ENCODE data around the gene ATP8A2.

Gene ATP8A2

GRCh38 chr13:25689539-25689938 lies 317.8 kb downstream of the ATP8A2 start:
- no peaks in the 10 kb centered on the region for H3K27me3 ChIP-seq
- no peak overlapping the region for H3K4me3 ChIP-seq (ENCODE audit: low read depth in 1 of 2, low read length in 1 of 2)
- TF ChIP-seq CTCF (IDR thresholded peaks at IDR 0.05) = no peak
- H3K36me3 ChIP-seq = no peaks in the 10 kb centered on the region
- no peaks in the 10 kb centered on the region for H3K9me3 ChIP-seq
- H3K27ac ChIP-seq = no peak overlapping the region
- H3K4me1 ChIP-seq (ENCODE audit: control insufficient read depth in 1 of 2, insufficient read depth in 1 of 2, low read depth in 1 of 2, low read length in 1 of 2) = no peaks in the 10 kb centered on the region

- H3K36me3 ChIP-seq = no peaks in the 10 kb centered on the region
- H3K27ac ChIP-seq = no peak overlapping the region
- no peaks in the 10 kb centered on the region for H3K9me3 ChIP-seq
- H3K4me1 ChIP-seq (ENCODE audit: control insufficient read depth in 1 of 2, insufficient read depth in 1 of 2, low read depth in 1 of 2, low read length in 1 of 2) = no peaks in the 10 kb centered on the region
- no peaks in the 10 kb centered on the region for H3K27me3 ChIP-seq
- no peak overlapping the region for H3K4me3 ChIP-seq (ENCODE audit: low read depth in 1 of 2, low read length in 1 of 2)
- TF ChIP-seq CTCF (IDR thresholded peaks at IDR 0.05) = no peak
Observed at GRCh38 chr13:25690582-25690981, 318.8 kb downstream of the ATP8A2 start.

GRCh38 chr13:25691654-25692053 lies 319.9 kb downstream of the ATP8A2 start:
- Histone ChIP-seq H3K4me1 (ENCODE audit: control insufficient read depth in 1 of 2, insufficient read depth in 1 of 2, low read depth in 1 of 2, low read length in 1 of 2) (no peaks in the 10 kb centered on the region), H3K36me3 (no peaks in the 10 kb centered on the region), H3K4me3 (ENCODE audit: low read depth in 1 of 2, low read length in 1 of 2) (no peak overlapping the region), H3K27ac (no peak overlapping the region), H3K9me3 (no peaks in the 10 kb centered on the region), H3K27me3 (no peaks in the 10 kb centered on the region)
- TF ChIP-seq CTCF (IDR thresholded peaks at IDR 0.05) = no peak

- TF ChIP-seq CTCF (IDR thresholded peaks at IDR 0.05) = no peak
Observed at GRCh38 chr13:25692099-25692498, 320.3 kb downstream of the ATP8A2 start.

GRCh38 chr13:25699056-25699455 lies 327.3 kb downstream of the ATP8A2 start:
- H3K36me3 ChIP-seq = no peaks in the 10 kb centered on the region
- H3K27ac ChIP-seq = no peak overlapping the region
- TF ChIP-seq CTCF (IDR thresholded peaks at IDR 0.05) = no peak
- no peaks in the 10 kb centered on the region for H3K4me1 ChIP-seq (ENCODE audit: control insufficient read depth in 1 of 2, insufficient read depth in 1 of 2, low read depth in 1 of 2, low read length in 1 of 2)
- H3K4me3 ChIP-seq (ENCODE audit: low read depth in 1 of 2, low read length in 1 of 2) = no peak overlapping the region
- H3K27me3 ChIP-seq = no peaks in the 10 kb centered on the region
- no peaks in the 10 kb centered on the region for H3K9me3 ChIP-seq

More at GRCh38 chr13:25692099-25692498, 320.3 kb downstream of the ATP8A2 start:
- Histone ChIP-seq H3K27me3 (no peaks in the 10 kb centered on the region), H3K27ac (no peak overlapping the region), H3K4me1 (ENCODE audit: control insufficient read depth in 1 of 2, insufficient read depth in 1 of 2, low read depth in 1 of 2, low read length in 1 of 2) (no peaks in the 10 kb centered on the region), H3K36me3 (no peaks in the 10 kb centered on the region), H3K4me3 (ENCODE audit: low read depth in 1 of 2, low read length in 1 of 2) (no peak overlapping the region), H3K9me3 (no peaks in the 10 kb centered on the region)

GRCh38 chr13:25699600-25699999 lies 327.8 kb downstream of the ATP8A2 start:
- no peak overlapping the region for H3K27ac ChIP-seq
- H3K9me3 ChIP-seq = no peaks in the 10 kb centered on the region

More at GRCh38 chr13:25699600-25699999, 327.8 kb downstream of the ATP8A2 start:
- no peaks in the 10 kb centered on the region for H3K36me3 ChIP-seq
- H3K4me3 ChIP-seq (ENCODE audit: low read depth in 1 of 2, low read length in 1 of 2) = no peak overlapping the region
- no peak for TF ChIP-seq CTCF (IDR thresholded peaks at IDR 0.05)
- no peaks in the 10 kb centered on the region for H3K4me1 ChIP-seq (ENCODE audit: control insufficient read depth in 1 of 2, insufficient read depth in 1 of 2, low read depth in 1 of 2, low read length in 1 of 2)
- no peaks in the 10 kb centered on the region for H3K27me3 ChIP-seq

All from neutrophil (primary cell).